Measurements from ENCODE around the gene CHRNA7.

The CHRNA7 gene

GRCh38 chr15:32096213-32096612 lies 65.9 kb downstream of the CHRNA7 start:
- no peak for DNase-seq (ENCODE audit: low read depth in 1 of 2, low spot score in 1 of 2)
- in situ Hi-C loops (cut with HindIII; ENCODE audit: low pct_unique_long_range_greater_than_20kb, low sequenced_read_pairs) = no loop called here
- TF ChIP-seq JUND (IDR thresholded peaks at IDR 0.05; ENCODE audit: low read depth) = no peak

DNA sequence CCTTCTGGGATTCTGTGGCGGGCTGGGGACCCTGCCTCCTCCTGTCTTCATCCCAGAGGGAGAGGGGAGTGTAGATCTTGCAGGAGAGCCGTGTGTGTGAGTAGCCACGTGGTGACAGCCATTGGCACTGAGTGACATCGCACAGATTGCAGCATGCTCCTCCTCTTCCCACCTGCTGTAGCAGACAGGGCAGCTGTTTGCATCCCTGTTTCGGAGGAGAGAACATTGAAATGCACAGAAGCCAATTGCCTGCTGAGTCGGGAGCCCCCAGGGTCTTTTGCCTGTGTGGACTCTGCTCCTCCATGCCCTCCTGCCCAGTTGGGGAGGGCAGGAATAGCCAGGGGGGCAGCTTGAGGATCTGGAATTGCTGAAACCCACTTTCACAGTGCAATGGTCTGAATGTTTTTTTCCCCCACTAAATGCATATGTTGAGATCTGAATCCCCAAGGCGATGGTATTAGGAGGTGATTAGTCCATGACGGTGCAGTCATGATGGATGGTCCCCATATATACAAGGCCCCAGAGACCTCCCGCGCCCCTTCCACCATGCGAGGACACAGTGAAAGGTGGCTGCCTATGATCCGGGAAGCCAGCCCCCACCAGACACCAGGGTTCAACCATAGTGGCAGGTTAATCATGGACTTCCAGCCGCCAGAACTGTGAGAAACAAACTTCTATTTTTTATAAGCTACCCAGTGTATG lies 66.8 kb downstream of the CHRNA7 start:
- no peak for TF ChIP-seq JUND (IDR thresholded peaks at IDR 0.05; ENCODE audit: low read depth)
- DNase-seq (ENCODE audit: low read depth in 1 of 2, low spot score in 1 of 2) = no peak
- in situ Hi-C loops (cut with HindIII; ENCODE audit: low pct_unique_long_range_greater_than_20kb, low sequenced_read_pairs) = no loop called here

GRCh38 chr15:32098033-32098432 lies 67.7 kb downstream of the CHRNA7 start:
- in situ Hi-C loops (cut with HindIII; ENCODE audit: low pct_unique_long_range_greater_than_20kb, low sequenced_read_pairs) = no loop called here

GRCh38 chr15:32099097-32099785 lies 68.9 kb downstream of the CHRNA7 start:
- no peak for DNase-seq (ENCODE audit: low read depth in 1 of 2, low spot score in 1 of 2)
- TF ChIP-seq JUND (IDR thresholded peaks at IDR 0.05; ENCODE audit: low read depth) = no peak
- in situ Hi-C loops (cut with HindIII; ENCODE audit: low pct_unique_long_range_greater_than_20kb, low sequenced_read_pairs) = no loop called here

More at GRCh38 chr15:32098033-32098432, 67.7 kb downstream of the CHRNA7 start:
- no peak for DNase-seq (ENCODE audit: low read depth in 1 of 2, low spot score in 1 of 2)
- TF ChIP-seq JUND (IDR thresholded peaks at IDR 0.05; ENCODE audit: low read depth) = no peak

- in situ Hi-C loops (cut with HindIII; ENCODE audit: low pct_unique_long_range_greater_than_20kb, low sequenced_read_pairs) = no loop called here
- TF ChIP-seq JUND (IDR thresholded peaks at IDR 0.05; ENCODE audit: low read depth) = no peak
- no peak for DNase-seq (ENCODE audit: low read depth in 1 of 2, low spot score in 1 of 2)
Observed at GRCh38 chr15:32099956-32100684, 69.8 kb downstream of the CHRNA7 start.

DNA sequence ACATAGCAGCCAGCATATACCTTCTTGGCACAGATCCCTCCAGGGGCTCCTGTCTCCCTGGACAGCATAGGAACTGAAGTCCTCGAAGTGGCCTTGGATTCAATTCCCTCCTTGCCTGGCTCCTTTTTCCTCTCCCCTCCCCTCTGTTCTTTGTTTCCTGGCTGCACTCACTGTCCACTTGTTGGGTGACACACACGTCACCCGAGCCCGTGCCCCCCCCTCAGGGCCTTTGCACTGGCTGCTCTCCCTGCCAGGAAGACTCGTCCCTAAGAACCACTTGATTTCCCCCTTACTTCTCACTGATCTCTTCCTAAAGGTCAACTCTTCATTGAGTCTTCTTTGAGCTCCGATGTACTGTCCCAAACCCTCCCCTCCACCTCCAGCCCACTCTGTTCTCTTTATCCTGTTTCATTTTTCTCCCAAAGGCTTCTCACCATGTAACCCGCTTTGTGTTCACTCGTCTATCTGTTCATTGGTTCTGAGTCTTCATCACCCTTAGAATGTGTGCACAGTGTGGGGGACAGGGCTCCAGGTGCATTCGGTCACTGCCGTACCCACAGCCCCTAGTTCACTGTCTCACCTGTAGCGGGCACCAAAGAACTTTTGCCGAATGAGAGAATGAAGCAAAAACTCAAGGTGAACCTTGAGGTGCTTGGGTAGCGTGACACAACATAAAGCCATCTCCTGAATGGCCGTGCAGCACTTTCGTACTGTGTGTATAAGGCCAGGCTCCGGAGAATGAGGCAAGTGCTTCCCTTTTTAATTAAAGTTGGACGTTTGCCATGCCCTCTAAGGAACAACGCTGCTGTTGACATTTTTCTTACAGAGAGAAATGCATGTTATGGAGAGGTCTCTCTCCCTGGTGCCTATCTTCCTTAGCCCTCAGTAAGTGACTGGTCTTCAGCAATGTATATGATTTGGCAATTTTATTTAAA lies 74.0 kb downstream of the CHRNA7 start:
- no peak for TF ChIP-seq JUND (IDR thresholded peaks at IDR 0.05; ENCODE audit: low read depth)
- in situ Hi-C loops (cut with HindIII; ENCODE audit: low pct_unique_long_range_greater_than_20kb, low sequenced_read_pairs) = no loop called here
- peak in 1 of 2 experiments; percentile 7 for DNase-seq (ENCODE audit: low read depth in 1 of 2, low spot score in 1 of 2)

- in situ Hi-C loops (cut with HindIII; ENCODE audit: low pct_unique_long_range_greater_than_20kb, low sequenced_read_pairs) = no loop called here
- DNase-seq (ENCODE audit: low read depth in 1 of 2, low spot score in 1 of 2) = no peak
- TF ChIP-seq JUND (IDR thresholded peaks at IDR 0.05; ENCODE audit: low read depth) = no peak
Observed at GRCh38 chr15:32105258-32106241, 75.2 kb downstream of the CHRNA7 start.

DNA sequence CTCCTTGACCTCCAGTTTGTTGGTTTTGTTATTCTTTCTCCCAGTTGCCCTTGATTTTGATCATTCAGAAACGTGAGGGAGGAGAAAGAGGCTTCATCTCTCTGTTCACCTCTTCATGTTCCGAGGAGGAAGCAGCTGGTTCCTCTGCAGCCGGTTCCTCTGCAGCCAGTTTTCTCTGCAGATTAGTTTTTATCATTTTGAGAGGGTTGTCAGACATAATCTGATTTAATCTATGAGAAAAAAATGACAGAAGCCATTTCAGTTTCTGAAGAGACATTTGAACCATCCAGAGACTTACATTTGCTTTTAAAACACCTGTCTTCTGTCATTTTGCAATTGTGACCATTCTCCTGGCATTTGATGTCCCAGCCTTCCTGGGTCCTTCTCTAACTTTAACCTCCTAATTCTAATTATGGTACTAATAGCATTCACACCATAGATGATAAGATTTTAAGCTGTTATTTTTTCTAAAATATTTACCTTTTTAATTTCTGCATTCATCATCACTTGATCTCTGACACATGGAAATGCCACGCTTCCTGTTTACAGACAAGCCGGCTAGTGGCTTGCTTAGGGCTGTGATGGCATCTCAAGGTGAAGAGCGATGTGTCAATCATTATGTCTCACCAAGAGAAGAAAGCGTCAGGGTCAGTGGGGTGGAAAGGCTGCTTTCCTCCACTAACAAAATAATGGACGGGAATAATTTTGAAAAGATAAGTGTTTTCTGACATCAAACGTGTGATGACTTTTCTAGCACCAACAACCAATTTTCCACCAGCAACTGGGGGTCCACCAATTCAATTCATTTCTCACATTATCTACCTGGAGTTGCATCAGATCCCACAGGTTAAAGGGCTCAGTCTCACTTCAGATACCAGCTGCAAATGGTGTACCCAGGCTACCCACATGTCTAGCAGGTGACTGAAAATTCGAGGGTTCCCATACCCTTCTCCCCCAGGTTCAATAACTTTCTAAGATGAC lies 76.4 kb downstream of the CHRNA7 start:
- in situ Hi-C loops (cut with HindIII; ENCODE audit: low pct_unique_long_range_greater_than_20kb, low sequenced_read_pairs) = no loop called here
- TF ChIP-seq JUND (IDR thresholded peaks at IDR 0.05; ENCODE audit: low read depth) = no peak
- no peak for DNase-seq (ENCODE audit: low read depth in 1 of 2, low spot score in 1 of 2)

DNA sequence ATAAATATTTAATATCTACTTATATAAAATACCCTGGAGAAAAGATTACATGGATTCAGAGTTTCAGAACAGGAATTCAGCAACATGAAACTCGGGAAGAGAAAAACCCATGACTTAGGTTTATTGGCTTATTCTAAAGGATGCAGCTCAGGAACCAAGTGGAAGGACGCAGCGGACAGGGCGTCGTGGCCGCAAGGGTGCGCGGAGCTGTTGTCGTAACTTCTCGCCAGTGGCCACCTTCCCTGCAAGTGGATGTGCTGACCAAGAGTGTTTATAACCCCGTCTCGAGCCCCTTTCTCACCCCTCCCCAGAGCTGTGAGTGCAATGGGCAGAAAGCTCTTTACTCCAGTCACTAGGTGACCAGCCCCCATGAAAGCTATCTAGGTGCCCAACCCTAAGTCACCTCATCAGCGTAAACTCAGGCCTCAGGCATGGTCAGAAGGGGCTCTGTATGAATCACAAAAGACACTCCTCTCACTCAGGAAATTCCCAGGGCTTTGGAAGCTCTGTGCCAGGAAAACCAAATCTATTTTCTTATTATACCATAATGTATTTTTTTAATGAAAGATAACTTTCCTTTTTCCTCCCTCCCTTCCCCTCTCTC lies 77.3 kb downstream of the CHRNA7 start:
- in situ Hi-C loops (cut with HindIII; ENCODE audit: low pct_unique_long_range_greater_than_20kb, low sequenced_read_pairs) = no loop called here
- no peak for TF ChIP-seq JUND (IDR thresholded peaks at IDR 0.05; ENCODE audit: low read depth)
- DNase-seq (ENCODE audit: low read depth in 1 of 2, low spot score in 1 of 2) = no peak

GRCh38 chr15:32108661-32109060 lies 78.3 kb downstream of the CHRNA7 start:
- no peak for DNase-seq (ENCODE audit: low read depth in 1 of 2, low spot score in 1 of 2)
- TF ChIP-seq JUND (IDR thresholded peaks at IDR 0.05; ENCODE audit: low read depth) = no peak
- in situ Hi-C loops (cut with HindIII; ENCODE audit: low pct_unique_long_range_greater_than_20kb, low sequenced_read_pairs) = no loop called here
